ENCODE results near the gene RNF13.
A peak's percentile ranks its signal among the peaks of the same experiment; 100 is the strongest.

RNF13 gene

GRCh38 chr3:149812165-149812605 lies 830 bp upstream of the RNF13 start:
- no peak for ATAC-seq
- TF ChIP-seq ZFP30 (CRISPR knock-in tag; IDR thresholded peaks at IDR 0.05), result no peak
- TF ChIP-seq SNAI2 (CRISPR knock-in tag; IDR thresholded peaks at IDR 0.05), result no peak
- TF ChIP-seq, protein P1, sequence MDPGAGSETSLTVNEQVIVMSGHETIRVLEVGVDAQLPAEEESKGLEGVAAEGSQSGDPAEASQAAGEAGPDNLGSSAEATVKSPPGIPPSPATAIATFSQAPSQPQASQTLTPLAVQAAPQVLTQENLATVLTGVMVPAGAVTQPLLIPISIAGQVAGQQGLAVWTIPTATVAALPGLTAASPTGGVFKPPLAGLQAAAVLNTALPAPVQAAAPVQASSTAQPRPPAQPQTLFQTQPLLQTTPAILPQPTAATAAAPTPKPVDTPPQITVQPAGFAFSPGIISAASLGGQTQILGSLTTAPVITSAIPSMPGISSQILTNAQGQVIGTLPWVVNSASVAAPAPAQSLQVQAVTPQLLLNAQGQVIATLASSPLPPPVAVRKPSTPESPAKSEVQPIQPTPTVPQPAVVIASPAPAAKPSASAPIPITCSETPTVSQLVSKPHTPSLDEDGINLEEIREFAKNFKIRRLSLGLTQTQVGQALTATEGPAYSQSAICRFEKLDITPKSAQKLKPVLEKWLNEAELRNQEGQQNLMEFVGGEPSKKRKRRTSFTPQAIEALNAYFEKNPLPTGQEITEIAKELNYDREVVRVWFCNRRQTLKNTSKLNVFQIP (CRISPR knock-in tag; IDR thresholded peaks at IDR 0.05; ENCODE audit: borderline replicate concordance, low read depth), result no peak

- TF ChIP-seq ESRRG (CRISPR knock-in tag; IDR thresholded peaks at IDR 0.05) (no peak), CSDC2 (CRISPR knock-in tag; IDR thresholded peaks at IDR 0.05) (no peak), ZFP30 (CRISPR knock-in tag; IDR thresholded peaks at IDR 0.05) (no peak)
- ATAC-seq, result peak; percentile 62
Observed at GRCh38 chr3:149813367-149814281, 609 bp downstream of the RNF13 start.

DNA sequence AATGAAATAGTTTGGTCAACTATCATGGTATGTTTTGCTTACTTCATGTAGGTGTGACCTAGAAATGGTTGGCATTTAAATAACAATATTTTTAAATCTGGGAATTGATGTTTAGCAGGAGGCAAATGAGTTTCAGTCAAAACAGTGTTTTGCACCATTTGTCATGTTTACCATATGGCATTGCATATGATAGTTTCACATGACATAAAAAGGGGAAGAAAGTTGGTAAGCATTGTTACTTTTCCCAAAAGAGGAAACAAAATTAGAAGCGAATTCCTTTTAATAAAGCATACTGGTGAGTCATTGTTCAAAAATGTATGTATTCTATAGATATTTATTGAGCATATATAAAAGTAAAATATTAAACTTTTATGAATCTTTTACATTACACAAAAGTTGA lies 2.3 kb downstream of the RNF13 start:
- no peak for ATAC-seq

DNA sequence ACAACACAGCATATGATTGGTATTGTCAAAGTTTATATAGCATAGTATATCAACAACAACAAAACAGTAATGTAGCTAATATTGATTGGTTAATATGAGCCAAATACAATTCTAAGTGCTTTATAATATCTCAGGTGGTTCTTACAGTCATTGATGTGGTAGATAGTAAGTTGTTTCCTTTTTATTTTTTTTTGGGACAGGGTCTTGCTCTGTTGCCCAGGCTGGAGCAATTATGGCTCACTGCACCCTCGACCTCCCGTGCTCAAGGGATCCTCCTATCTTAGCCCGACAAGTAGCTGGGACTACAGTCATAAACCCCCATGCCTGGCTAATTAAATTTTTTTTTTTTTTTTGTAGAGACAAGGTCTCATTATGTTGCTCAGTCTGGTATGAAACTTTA lies 2.7 kb downstream of the RNF13 start:
- TF ChIP-seq ZNF565 (CRISPR knock-in tag; conservative IDR thresholded peaks at IDR 0.05; ENCODE audit: low read depth), result no peak
- no peak for TF ChIP-seq ZC3H10 (CRISPR knock-in tag; IDR thresholded peaks at IDR 0.05)
- TF ChIP-seq PPARA (CRISPR knock-in tag; IDR thresholded peaks at IDR 0.05; ENCODE audit: borderline replicate concordance), result no peak
- TF ChIP-seq ZNF8 (CRISPR knock-in tag; IDR thresholded peaks at IDR 0.05), result no peak
- no peak for TF ChIP-seq GLIS3 (CRISPR knock-in tag; IDR thresholded peaks at IDR 0.05)
- TF ChIP-seq, protein P1 (CRISPR knock-in tag; IDR thresholded peaks at IDR 0.05; ENCODE audit: borderline replicate concordance, low read depth), result no peak
- TF ChIP-seq, protein P2, sequence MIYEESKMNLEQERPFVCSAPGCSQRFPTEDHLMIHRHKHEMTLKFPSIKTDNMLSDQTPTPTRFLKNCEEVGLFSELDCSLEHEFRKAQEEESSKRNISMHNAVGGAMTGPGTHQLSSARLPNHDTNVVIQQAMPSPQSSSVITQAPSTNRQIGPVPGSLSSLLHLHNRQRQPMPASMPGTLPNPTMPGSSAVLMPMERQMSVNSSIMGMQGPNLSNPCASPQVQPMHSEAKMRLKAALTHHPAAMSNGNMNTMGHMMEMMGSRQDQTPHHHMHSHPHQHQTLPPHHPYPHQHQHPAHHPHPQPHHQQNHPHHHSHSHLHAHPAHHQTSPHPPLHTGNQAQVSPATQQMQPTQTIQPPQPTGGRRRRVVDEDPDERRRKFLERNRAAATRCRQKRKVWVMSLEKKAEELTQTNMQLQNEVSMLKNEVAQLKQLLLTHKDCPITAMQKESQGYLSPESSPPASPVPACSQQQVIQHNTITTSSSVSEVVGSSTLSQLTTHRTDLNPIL (CRISPR knock-in tag; IDR thresholded peaks at IDR 0.05; ENCODE audit: low read depth), result no peak
- TF ChIP-seq ZFP30 (CRISPR knock-in tag; IDR thresholded peaks at IDR 0.05), result no peak
- no peak for TF ChIP-seq CSDC2 (CRISPR knock-in tag; IDR thresholded peaks at IDR 0.05)
- TF ChIP-seq ZNF70 (CRISPR knock-in tag; IDR thresholded peaks at IDR 0.05), result no peak
- no peak for TF ChIP-seq TOX (CRISPR knock-in tag; IDR thresholded peaks at IDR 0.05; ENCODE audit: borderline replicate concordance)
- TF ChIP-seq ISL1 (CRISPR knock-in tag; IDR thresholded peaks at IDR 0.05), result no peak
- no peak for TF ChIP-seq ZFP3 (CRISPR knock-in tag; IDR thresholded peaks at IDR 0.05)
- no peak for TF ChIP-seq RARB (CRISPR knock-in tag; IDR thresholded peaks at IDR 0.05)
- TF ChIP-seq TCF4 (CRISPR knock-in tag; IDR thresholded peaks at IDR 0.05; ENCODE audit: borderline replicate concordance), result no peak
- TF ChIP-seq BACH2 (CRISPR knock-in tag; IDR thresholded peaks at IDR 0.05; ENCODE audit: borderline replicate concordance), result no peak
- no peak for TF ChIP-seq ARNTL (CRISPR knock-in tag; IDR thresholded peaks at IDR 0.05; ENCODE audit: borderline replicate concordance, low read depth)
- no peak for TF ChIP-seq SNAI2 (CRISPR knock-in tag; IDR thresholded peaks at IDR 0.05)
- TF ChIP-seq, protein P3, sequence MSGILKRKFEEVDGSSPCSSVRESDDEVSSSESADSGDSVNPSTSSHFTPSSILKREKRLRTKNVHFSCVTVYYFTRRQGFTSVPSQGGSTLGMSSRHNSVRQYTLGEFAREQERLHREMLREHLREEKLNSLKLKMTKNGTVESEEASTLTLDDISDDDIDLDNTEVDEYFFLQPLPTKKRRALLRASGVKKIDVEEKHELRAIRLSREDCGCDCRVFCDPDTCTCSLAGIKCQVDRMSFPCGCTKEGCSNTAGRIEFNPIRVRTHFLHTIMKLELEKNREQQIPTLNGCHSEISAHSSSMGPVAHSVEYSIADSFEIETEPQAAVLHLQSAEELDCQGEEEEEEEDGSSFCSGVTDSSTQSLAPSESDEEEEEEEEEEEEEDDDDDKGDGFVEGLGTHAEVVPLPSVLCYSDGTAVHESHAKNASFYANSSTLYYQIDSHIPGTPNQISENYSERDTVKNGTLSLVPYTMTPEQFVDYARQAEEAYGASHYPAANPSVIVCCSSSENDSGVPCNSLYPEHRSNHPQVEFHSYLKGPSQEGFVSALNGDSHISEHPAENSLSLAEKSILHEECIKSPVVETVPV (CRISPR knock-in tag; IDR thresholded peaks at IDR 0.05), result no peak
- ATAC-seq, result no peak

More for the DNA sequence above, 2.3 kb downstream of the RNF13 start:
- TF ChIP-seq PATZ1 (CRISPR knock-in tag; IDR thresholded peaks at IDR 0.05; ENCODE audit: borderline replicate concordance) (no peak), ZFP3 (CRISPR knock-in tag; IDR thresholded peaks at IDR 0.05) (no peak), TCF4 (CRISPR knock-in tag; IDR thresholded peaks at IDR 0.05; ENCODE audit: borderline replicate concordance) (no peak), ZNF8 (CRISPR knock-in tag; IDR thresholded peaks at IDR 0.05) (no peak), CSDC2 (CRISPR knock-in tag; IDR thresholded peaks at IDR 0.05) (no peak), ARNTL (CRISPR knock-in tag; IDR thresholded peaks at IDR 0.05; ENCODE audit: borderline replicate concordance, low read depth) (no peak)
- TF ChIP-seq, protein P1 (CRISPR knock-in tag; IDR thresholded peaks at IDR 0.05; ENCODE audit: borderline replicate concordance, low read depth), result no peak

Data from SK-N-SH treated with all-trans-retinoic acid at 6 μM for 48 hours (cell line).